PC-9 (cell line): Measurements from ENCODE around the gene DPP10.

Experiments
- EZH2 ChIP-seq: fragments of 200-600 bp; sonication (generic); IDR thresholded peaks from 2 replicates; pipeline ENCODE4 v1.8.0; 2017; ENCODE audit warnings: antibody characterized with exemption, low read depth
- TF ChIP-seq, protein P1 (sequence below): fragments of 200-600 bp; sonication (generic); conservative IDR thresholded peaks from 2 replicates; pipeline ENCODE4 v1.6.1; 2017; ENCODE audit warnings: mixed run types, antibody characterized with exemption, mild to moderate bottlenecking, moderate library complexity

DNA sequence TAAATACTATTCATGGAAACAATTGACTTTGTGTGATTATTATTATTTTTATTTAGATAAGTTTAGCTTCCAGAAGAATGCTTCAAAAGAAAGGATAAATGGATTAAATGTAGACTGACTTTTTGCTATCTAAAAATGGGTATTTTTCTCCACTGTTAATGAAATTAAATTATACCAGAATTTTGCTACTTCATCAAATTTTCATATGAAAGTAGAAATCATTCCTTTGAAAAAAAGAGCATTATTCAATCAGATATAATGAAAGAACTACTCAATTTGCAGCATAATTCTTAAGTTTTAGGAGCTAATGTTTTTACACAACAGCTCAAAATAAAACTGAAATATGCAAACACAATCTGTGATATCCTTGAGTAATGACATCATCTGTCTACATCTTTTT is 1424.6 kb downstream of the DPP10 start:
- TF ChIP-seq, protein P1, sequence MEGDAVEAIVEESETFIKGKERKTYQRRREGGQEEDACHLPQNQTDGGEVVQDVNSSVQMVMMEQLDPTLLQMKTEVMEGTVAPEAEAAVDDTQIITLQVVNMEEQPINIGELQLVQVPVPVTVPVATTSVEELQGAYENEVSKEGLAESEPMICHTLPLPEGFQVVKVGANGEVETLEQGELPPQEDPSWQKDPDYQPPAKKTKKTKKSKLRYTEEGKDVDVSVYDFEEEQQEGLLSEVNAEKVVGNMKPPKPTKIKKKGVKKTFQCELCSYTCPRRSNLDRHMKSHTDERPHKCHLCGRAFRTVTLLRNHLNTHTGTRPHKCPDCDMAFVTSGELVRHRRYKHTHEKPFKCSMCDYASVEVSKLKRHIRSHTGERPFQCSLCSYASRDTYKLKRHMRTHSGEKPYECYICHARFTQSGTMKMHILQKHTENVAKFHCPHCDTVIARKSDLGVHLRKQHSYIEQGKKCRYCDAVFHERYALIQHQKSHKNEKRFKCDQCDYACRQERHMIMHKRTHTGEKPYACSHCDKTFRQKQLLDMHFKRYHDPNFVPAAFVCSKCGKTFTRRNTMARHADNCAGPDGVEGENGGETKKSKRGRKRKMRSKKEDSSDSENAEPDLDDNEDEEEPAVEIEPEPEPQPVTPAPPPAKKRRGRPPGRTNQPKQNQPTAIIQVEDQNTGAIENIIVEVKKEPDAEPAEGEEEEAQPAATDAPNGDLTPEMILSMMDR: no peak
- no peak for TF ChIP-seq EZH2
